ENCODE data around the gene SNX15.
"Not testable (repeated sequence)": the region's sequence is repeated elsewhere in the genome, so short reads cannot be mapped to it uniquely, and the experiment has no call there.

SNX15 gene

GRCh38 chr11:65027213-65028067, at the start of gene SNX15:
SNX15 (plus strand) TSS chr11:65027439; CDS start chr11:65027538, 99 bp downstream.
- DNase-seq (ENCODE audit: low spot score), result peak; percentile 93

GRCh38 chr11:64983339-64983738, 43.9 kb upstream of the SNX15 start:
- DNase-seq (ENCODE audit: low spot score), result not testable (repeated sequence)

GRCh38 chr11:64987998-64988854, 39.0 kb upstream of the SNX15 start:
- no peak for DNase-seq (ENCODE audit: low spot score)

GRCh38 chr11:64989416-64989815, 37.8 kb upstream of the SNX15 start:
- DNase-seq (ENCODE audit: low spot score), result no peak

GRCh38 chr11:64990222-64990923, 36.9 kb upstream of the SNX15 start:
- DNase-seq (ENCODE audit: low spot score), result no peak

- DNase-seq (ENCODE audit: low spot score), result no peak
Measured at GRCh38 chr11:64994318-64994717, 32.9 kb upstream of the SNX15 start.

- no peak for DNase-seq (ENCODE audit: low spot score)
Measured at GRCh38 chr11:64996327-64996709, 30.9 kb upstream of the SNX15 start.

- peak; percentile 87 for DNase-seq (ENCODE audit: low spot score)
Measured at GRCh38 chr11:64996710-64997380, 30.4 kb upstream of the SNX15 start, which contains the start of gene BATF2. BATF2 (minus strand) TSS chr11:64996971; CDS start chr11:64996914, 57 bp downstream.

- DNase-seq (ENCODE audit: low spot score), result no peak
Measured at GRCh38 chr11:64998141-64998540, 29.1 kb upstream of the SNX15 start.

GRCh38 chr11:64998690-64999431, 28.4 kb upstream of the SNX15 start:
- no peak for DNase-seq (ENCODE audit: low spot score)

- DNase-seq (ENCODE audit: low spot score), result no peak
Measured at GRCh38 chr11:64999478-64999877, 27.8 kb upstream of the SNX15 start.

- DNase-seq (ENCODE audit: low spot score), result no peak
Measured at GRCh38 chr11:65002706-65003105, 24.5 kb upstream of the SNX15 start.

GRCh38 chr11:65003282-65003681, 24.0 kb upstream of the SNX15 start:
- DNase-seq (ENCODE audit: low spot score), result no peak

- not testable (repeated sequence) for DNase-seq (ENCODE audit: low spot score)
Measured at GRCh38 chr11:65003968-65004367, 23.3 kb upstream of the SNX15 start.

- DNase-seq (ENCODE audit: low spot score), result no peak
Measured at GRCh38 chr11:65008016-65008415, 19.2 kb upstream of the SNX15 start.

GRCh38 chr11:65008873-65009272, 18.4 kb upstream of the SNX15 start:
- DNase-seq (ENCODE audit: low spot score), result no peak

GRCh38 chr11:65013130-65013887, 13.9 kb upstream of the SNX15 start:
- DNase-seq (ENCODE audit: low spot score), result peak; percentile 82

GRCh38 chr11:65013888-65014725, 13.1 kb upstream of the SNX15 start, which contains the start of gene ARL2:
ARL2 (plus strand) TSS chr11:65014160; CDS start chr11:65014208, 48 bp downstream.
- peak; percentile 81 for DNase-seq (ENCODE audit: low spot score)

- DNase-seq (ENCODE audit: low spot score), result no peak
Measured at GRCh38 chr11:65014726-65015227, 12.5 kb upstream of the SNX15 start.

All from COLO829 (cell line).